GM18951 (cell line): ENCODE results near the gene TMEM138.

ENCODE experiments used
- POLR2A ChIP-seq: IDR thresholded peaks from 4 replicates; pipeline ENCODE4 v1.6.1; 2011; ENCODE audit warnings: mild to moderate bottlenecking; ENCODE audit not compliant: insufficient read length, insufficient read depth; ENCODE audit errors: extremely low read depth
- in situ Hi-C: fragments of 300-500 bp; cut with MboI; formaldehyde crosslinking; loops from one replicate; pipeline ENCODE4 v1.12.0; 2022; ENCODE audit warnings: low sequenced_read_pairs, mixed read lengths, inconsistent platforms; ENCODE audit not compliant: unreplicated experiment

TMEM138 gene

DNA sequence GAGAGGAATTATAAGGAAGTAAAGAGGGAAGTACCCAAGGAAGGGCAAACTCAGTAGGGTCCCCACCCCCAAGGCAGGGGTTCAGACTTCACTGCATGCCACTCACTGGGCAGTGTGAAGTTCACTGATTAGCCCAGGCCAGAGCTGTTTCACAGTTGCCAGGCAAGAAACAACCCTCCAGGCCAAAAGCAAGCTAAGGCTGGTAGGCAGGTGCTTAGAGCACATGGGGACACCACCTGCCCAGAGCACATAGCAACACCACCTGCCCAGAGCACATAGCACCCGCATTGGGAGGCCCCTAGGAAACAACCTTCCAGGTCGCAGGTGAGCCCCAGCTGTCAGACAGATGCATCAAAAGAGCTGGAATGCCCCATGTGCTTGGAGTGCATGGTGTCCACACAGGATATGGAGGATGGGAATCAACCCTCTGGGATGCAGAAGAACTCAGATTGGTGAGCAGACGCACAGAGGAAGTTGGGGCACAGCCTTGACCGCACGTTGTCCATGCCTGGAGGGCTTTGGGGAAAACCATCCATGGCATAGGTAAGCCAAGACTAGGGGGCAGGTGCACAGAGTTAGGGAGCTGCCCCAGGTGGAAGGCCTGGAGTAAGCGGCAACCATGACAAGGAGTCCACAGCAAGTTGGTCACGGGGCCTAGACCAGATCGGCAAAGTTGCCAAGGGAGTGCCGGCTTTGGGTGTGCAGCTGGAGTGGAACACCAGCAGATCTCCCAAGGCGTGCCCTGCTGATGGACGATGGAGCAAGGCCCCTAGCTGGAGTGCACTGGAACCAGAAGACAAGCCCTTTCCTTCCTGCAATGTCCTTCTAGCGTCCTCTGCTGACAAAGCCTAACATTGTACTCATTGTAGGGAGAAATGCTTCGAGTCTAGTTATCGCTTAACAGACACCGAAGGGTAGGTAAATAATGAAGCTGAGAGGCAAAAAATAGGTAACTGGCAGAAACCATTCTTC is 22.4 kb downstream of the TMEM138 start:
- in situ Hi-C loops = loop anchor here (5.0 kb wide), 1 partner anchor 47 kb away; no protein-coding TSS in a partner anchor

DNA sequence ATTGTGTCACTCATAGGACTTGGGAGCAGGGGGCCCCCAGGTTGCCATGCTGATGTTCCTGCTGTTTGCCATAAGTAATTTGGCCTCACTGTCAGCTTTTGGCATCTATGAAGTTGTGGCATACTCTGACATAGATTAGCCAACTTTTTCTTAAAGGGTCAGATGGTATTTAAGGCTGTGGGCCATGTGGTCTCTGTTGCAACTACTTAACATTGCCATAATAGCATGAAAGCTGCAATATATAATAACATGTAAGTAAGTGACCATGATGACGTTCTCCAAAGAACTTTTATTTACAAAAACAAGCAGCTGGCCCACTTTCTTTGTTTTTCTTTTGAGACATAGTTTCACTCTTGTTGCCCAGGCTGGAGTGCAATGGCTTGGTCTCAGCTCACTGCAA is 28.0 kb downstream of the TMEM138 start:
- no peak for TF ChIP-seq POLR2A
- in situ Hi-C loops = no loop called here

More for the DNA sequence above, 22.4 kb downstream of the TMEM138 start:
- TF ChIP-seq POLR2A = no peak

DNA sequence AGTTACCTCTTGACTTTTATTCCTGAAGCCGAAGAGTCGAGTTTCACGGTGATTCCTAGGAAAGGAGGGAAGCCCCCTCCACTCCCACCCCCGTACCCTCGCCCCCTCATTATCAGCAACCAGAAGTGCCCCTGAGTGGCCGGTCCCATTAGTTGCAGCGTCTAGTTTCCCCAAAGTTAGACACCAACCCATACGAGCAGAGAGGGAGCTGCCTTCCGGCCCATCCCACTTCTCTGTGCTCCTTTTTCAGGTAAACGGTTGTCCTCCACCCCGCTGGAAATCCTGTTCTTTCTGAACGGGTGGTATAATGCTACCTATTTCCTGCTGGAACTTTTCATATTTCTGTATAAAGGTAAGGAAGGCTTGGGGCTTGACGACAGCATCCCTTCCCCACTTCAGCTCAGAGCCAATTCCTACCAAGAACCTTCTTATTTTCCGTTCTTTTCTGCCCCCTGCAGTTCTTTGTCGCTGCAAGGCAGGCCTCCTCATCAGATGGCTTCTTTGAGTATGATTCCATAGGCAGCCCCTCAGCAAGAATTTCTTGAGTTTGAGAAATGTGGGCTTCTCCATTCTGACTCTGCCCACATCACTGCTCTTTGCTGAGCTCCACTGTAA is 30.9 kb downstream of the TMEM138 start:
- TF ChIP-seq POLR2A = no peak
- in situ Hi-C loops = no loop called here

DNA sequence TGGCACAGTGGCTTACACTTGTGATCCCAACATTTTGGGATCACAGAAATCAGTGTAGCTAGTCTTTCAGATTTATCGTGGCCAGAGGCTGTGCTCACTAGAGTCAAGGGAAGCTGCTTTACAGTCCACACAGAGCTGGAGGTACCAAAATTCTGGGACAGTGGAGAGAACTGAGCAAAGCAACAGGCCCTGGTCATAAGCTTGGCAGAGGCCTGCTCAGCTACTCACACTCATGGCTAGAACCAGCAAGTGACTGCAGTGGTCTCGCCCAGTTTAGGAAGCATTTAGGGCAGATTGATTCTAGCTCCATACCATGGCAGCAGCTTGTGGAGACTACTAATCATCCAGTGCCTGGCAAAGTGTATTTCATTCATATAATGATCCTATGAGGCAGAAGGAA is 39.0 kb downstream of the TMEM138 start:
- TF ChIP-seq POLR2A = no peak
- in situ Hi-C loops = no loop called here

DNA sequence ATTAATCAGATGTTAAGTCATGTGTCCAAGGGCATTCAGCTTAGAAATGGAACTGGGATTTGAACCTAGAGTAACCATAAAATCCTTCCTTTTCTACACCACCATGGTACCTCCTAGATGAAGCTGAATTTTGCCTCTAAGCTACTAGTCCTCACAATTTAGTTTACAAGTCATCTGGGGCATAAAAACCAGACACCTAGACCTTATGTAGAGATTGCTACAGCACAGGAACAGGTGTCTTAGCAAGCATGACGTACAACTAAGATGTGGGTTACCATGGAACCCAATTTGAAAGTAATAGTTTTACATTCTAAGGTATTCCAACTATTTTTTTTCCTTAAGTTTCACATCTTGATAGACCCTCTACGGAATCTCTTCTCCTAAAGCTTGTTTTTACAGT is 39.4 kb downstream of the TMEM138 start:
- no peak for TF ChIP-seq POLR2A
- in situ Hi-C loops = no loop called here

DNA sequence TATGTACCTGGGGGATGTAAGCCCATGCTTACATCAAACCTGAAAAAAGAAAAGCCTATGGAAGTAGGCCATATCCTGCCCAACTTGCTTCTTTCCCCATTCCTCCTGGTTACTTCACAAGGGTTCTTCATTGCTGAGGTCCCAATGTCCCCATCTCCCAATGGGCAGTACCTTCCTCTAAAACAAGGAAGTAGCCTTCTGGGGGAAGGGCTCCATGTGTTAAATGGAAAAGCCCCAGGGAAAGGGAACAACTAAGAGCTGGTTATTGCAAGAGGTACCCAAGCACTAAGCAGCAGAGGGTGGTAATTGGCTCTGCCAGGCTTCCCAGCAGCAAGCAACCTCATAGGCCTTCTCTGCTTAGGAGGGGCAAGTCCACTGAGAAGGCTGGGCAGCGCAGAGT is 41.5 kb downstream of the TMEM138 start:
- in situ Hi-C loops = no loop called here
- no peak for TF ChIP-seq POLR2A

DNA sequence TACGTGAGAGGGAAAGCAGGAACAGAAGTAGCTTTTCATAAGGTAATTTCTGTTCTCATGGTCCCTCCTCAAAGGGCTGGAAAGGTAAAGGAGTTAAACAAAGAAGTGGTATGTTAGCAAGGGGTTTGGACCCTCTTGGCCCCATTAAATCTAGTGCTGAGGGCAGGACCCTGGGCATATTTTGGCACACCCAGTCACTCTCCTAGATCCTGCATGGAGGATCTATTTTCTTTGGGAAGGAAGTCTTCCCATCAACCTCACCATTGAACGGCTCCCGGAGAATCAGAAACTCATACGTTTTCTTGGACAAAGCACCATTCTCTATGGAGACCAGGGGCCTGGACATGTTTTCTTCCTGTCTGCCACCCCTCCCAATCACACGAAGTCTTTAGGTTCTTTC is 41.9 kb downstream of the TMEM138 start:
- no peak for TF ChIP-seq POLR2A
- in situ Hi-C loops = no loop called here

DNA sequence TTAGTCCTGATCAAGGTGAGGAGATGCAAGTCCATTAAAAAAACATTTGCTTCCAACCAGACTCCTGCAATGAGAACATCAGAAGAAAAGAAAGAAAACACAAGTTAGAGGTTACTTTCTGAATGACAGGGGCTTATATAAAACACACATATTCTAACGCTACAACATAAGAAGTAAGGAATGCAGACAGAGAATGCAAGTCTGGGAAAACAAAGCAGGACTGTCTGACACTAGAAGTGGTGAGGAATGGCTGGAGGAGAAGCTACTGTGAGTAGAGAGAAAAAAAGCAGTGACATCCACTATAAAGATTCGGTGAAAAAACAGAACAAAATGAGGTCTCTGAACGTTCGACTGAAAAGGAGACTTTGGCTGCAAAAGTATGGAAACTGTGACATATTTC is 42.5 kb downstream of the TMEM138 start:
- TF ChIP-seq POLR2A = no peak
- in situ Hi-C loops = no loop called here

DNA sequence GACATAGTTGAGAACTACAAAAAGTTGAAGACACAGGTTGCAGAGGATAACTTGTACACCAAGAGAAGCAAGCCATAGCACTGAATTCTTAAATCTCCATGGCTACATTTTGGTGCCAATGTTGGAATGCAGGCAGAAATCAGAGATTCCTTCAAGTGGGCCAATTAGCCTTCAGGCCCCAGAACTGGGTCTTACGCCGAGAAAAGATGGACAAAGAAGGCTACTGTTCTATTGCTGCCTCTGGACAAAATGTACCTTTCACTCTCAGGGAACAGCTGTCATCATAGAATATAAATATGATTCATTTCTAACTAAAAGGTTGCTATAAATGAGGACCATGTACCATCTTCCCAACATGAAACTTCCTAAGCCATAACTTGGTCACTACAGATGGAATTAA is 43.9 kb downstream of the TMEM138 start:
- in situ Hi-C loops = no loop called here
- no peak for TF ChIP-seq POLR2A

DNA sequence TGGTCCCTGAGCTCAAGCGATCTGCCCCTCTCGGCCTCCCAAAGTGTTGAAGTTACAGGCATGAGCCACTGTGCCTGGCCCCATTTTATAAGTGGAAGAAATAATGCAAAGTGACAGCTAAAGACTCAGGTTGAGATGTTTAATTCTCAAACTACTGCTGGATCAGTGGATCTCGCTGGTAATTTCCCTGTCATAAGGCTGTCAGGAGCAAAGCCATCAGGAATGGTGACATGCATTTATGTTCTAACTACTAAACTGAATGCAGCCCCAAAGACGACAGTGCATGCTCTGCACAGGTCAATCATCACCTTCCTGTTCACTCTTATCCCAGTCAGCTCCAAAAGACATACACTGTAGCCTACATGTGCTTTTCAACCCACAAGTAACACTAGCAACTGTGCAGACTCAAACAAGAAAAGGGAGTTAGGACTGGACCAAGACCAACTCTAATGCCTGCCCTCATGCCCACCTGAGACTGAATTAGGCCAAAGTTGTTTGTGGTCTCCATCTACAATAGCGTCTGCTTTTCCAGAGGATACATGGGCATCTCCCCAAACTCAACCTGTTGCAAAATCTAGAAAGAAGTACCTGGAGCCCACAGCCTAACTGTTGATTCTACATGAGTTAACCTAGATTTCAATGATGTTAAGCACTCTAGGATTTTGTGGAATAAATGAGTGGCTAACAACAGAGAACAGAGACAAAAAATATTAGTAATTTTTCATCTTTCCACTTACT is 45.0 kb downstream of the TMEM138 start:
- TF ChIP-seq POLR2A = no peak
- in situ Hi-C loops = no loop called here

DNA sequence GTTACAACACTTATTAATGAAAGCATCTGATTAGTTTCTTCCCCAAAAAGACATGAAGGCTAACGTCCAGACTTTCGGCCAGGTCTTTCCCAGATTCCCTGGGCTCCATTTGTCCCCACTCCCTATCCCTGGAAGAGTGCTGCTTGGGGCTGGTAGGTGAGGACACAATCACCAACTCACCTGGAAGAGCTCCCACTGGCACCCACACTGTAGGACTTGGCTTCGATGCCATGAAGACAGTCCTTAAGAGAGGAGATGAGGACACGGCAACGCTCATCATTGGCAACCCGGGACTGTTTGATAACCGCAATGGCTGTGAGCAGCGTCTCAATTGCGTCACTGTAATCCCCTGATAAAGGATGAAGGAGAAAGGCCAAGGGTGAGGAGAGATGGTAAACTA is 49.4 kb downstream of the TMEM138 start:
- TF ChIP-seq POLR2A = no peak
- in situ Hi-C loops = no loop called here

DNA sequence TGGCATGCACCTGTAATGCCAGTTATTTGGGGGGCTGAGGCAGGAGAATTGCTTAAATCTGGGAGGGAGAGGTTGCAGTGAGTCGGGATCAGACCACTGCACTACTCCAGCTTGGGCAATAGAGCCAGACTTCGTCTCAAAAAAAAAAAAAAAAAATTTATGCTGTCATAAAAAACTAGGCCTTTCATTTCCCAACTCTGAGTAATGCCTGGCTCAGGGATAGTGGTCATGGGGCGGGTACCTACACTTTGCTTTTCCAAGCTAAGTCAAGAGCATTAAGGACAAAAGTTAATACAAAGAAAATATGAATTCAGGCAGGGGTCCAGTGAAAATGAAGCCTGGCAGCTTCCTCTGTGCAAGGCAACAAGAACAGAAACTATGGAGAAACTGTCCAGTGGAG is 51.3 kb downstream of the TMEM138 start:
- TF ChIP-seq POLR2A = no peak
- in situ Hi-C loops = no loop called here

DNA sequence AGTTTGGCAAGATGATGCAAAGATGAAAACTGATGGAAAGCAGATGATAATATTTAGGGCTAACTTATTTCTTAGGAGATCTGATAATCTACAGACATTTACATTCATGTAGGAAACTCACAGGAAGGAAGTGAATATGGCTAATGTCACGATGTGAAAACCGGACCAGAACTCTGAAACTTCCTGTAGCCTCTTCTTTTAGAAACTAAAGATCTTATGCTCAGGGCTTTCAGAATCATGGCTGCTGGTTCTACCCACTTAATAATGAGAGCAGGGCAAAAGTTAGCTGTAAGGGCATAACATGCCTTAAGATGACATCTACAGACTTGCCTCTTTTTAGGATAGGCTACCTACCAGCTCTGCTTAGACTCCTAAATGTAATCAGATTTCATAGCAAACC is 52.4 kb downstream of the TMEM138 start:
- in situ Hi-C loops = no loop called here
- TF ChIP-seq POLR2A = no peak
